Dendritic cell treated with granulocyte-macrophage colony-stimulating factor and Interleukin-4, amounts not matched to agents 40 ng/mL and 50 ng/mL, for 4 days (primary cell): Measurements from ENCODE around the gene EP400.

ENCODE experiments used
- H3K27ac Mint-ChIP-seq: one replicate; pipeline ENCODE4 v1.8.0; 2022; ENCODE audit warnings: mild to moderate bottlenecking, mixed read lengths
- H3K27me3 Mint-ChIP-seq: one replicate; pipeline ENCODE4 v1.8.0; 2022; ENCODE audit warnings: mild to moderate bottlenecking, mixed read lengths
- H3K36me3 Mint-ChIP-seq: one replicate; pipeline ENCODE4 v1.8.0; 2022; ENCODE audit warnings: low read depth, mixed read lengths
- H3K4me1 Mint-ChIP-seq: one replicate; pipeline ENCODE4 v1.8.0; 2022; ENCODE audit warnings: low read depth, mixed read lengths
- H3K4me3 Mint-ChIP-seq: one replicate; pipeline ENCODE4 v1.8.0; 2022; ENCODE audit warnings: mild to moderate bottlenecking, moderate library complexity, mixed read lengths
- H3K9me3 Mint-ChIP-seq: one replicate; pipeline ENCODE4 v1.8.0; 2022; ENCODE audit warnings: mixed read lengths
- intact Hi-C: fragments of 100-400 bp; cut with micrococcal nuclease; formaldehyde crosslinking; loops from one replicate; pipeline ENCODE4 v1.15.0; 2022

The EP400 gene

DNA sequence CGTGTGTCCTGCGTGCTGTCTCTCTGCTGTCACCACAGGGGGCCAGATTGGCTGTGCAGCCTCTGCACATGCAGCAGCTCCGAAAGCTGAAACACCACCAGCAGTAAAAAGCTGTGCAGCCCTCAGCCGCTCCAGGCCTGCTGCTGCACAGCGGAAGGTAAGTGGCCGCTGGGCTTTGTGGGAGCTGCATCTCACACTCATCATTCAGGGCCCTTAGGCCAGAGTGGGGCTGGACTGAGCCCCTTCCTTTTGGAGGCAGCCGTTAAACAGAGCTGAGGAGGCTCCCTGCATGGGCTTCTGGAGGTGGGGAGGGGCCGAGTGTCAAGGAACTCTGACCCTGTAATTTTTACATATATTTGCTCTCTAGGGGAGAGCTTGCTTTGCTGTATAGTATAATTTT lies 177.3 kb downstream of the EP400 start:
- Mint-ChIP-seq H3K4me3 (no peak overlapping the region), H3K4me1 (no peaks in the 10 kb centered on the region), H3K27me3 (no peaks in the 10 kb centered on the region), H3K36me3 (peaks cover 67% of the 10 kb centered on the region), H3K9me3 (no peaks in the 10 kb centered on the region), H3K27ac (no peak overlapping the region)
- intact Hi-C loops, result no loop called here

DNA sequence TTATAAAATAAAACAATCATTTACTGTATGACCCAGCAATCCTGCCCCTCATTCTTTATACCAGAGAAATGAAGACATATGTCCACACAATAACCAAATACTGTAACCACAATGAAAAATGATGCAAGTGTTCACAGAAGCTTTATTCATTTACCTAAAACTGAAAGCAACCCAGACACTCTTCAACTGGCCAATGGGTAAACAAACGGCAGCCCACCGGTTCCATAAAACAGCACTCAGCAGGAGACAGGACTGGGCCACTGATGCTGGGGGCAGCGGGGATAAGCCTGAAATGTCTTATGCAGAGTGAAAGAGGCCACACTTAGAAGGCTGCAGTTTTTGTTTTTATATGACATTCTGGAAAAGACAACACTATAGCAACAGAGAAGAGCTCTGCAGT lies 179.3 kb downstream of the EP400 start:
- intact Hi-C loops, result no loop called here
- H3K27me3 Mint-ChIP-seq, result no peaks in the 10 kb centered on the region
- H3K9me3 Mint-ChIP-seq, result no peaks in the 10 kb centered on the region
- H3K36me3 Mint-ChIP-seq, result peaks cover 54% of the 10 kb centered on the region
- no peak overlapping the region for H3K4me3 Mint-ChIP-seq
- H3K27ac Mint-ChIP-seq, result no peak overlapping the region
- H3K4me1 Mint-ChIP-seq, result no peaks in the 10 kb centered on the region

DNA sequence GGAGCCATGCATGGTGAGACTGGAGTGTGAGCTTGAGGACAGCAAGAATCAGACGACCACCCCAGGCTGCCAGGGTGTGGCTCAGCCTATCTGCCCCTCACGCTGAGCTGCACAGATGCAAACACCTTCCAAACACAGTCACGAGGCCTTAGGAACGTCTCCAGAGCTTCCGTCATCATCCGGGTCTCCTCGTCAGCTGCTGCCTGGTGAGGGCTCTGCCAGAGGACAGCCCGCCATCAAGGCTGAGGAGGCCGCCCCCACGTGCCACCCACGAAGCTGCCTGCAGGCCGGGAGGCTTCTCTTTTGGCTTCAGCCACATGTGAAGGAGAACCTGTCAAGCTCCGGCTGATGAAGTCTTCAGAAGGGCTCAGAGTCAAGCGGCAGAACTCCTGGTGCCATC lies 180.9 kb downstream of the EP400 start:
- Mint-ChIP-seq H3K4me1 (no peaks in the 10 kb centered on the region), H3K27ac (no peak overlapping the region), H3K27me3 (no peaks in the 10 kb centered on the region), H3K9me3 (no peaks in the 10 kb centered on the region), H3K4me3 (no peak overlapping the region), H3K36me3 (peaks cover 37% of the 10 kb centered on the region)
- intact Hi-C loops, result no loop called here
